Stimulated activated CD4-positive, alpha-beta T cell treated with anti-CD3 and anti-CD28 coated beads, Interleukin-2, amount 100 ng/mL, for 4 hours (primary cell): ENCODE measurements around the gene FAM168A.

ENCODE experiments used
- DNase-seq: peaks from one replicate; pipeline ENCODE4 v3.0.0-alpha.2; 2020; ENCODE audit warnings: low read depth

The FAM168A gene

GRCh38 chr11:73426219-73426850 is 171.6 kb downstream of the FAM168A start:
- no peak for DNase-seq

GRCh38 chr11:73425108-73425507 is 172.8 kb downstream of the FAM168A start:
- no peak for DNase-seq

DNA sequence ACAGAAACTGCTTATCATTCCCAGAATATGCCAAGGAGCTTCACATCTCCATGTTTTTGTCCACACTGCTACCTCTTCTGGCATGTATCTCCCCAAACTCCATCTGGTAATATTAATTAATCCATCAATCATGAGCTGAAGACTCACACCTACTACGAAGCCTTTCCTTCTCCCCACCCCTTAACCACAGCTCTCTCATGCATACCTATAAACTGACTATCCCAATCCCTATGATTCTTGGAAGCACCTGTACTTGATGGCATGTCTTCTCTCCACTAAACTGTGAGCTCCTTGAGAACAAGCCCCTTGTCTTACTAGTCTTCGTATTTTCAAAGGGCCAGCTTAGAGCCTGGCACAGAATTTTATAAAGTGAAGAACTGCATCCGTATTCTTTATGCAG is 174.4 kb downstream of the FAM168A start:
- DNase-seq, result no peak

- DNase-seq, result no peak
These were observed 175.0 kb downstream of the FAM168A start for GRCh38 chr11:73422886-73423285.

DNA sequence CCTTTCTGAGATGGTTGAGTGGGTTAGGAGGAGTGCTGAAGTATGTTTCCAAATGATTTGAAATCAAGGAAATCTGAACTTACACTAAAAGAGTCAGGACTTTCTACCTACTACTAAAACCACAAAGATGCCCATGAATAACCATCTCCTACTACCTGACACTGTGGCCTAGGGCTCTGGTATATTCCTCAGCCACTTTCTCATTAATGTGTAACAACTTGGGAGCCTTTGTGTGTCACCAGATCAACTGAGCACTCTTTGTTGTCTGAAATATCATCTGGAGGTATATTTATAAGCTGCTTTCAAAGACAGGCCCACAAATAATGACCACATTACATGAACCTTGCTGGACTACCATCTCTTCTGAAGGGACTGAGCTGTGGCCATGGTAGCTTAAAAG is 177.8 kb downstream of the FAM168A start:
- no peak for DNase-seq

DNA sequence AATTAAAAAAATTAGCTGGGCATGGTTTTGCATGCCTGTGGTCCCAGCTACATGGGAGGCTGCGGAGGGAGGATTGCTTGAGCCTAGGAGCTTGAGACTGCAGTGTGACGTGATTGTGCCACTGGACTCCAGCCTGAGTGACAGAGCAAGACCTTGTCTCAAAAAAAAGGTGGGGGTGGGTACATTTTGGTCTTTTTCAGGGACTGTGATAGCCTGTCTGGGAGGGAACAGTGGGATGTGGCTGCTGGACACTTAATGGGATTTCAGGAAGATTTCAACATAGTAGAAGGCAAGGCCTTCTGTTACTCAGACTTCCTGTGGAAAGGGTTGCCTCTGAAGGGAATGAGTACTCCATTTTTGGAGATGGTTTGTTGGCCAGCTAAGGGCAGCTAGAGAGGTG is 181.1 kb downstream of the FAM168A start:
- no peak for DNase-seq

DNA sequence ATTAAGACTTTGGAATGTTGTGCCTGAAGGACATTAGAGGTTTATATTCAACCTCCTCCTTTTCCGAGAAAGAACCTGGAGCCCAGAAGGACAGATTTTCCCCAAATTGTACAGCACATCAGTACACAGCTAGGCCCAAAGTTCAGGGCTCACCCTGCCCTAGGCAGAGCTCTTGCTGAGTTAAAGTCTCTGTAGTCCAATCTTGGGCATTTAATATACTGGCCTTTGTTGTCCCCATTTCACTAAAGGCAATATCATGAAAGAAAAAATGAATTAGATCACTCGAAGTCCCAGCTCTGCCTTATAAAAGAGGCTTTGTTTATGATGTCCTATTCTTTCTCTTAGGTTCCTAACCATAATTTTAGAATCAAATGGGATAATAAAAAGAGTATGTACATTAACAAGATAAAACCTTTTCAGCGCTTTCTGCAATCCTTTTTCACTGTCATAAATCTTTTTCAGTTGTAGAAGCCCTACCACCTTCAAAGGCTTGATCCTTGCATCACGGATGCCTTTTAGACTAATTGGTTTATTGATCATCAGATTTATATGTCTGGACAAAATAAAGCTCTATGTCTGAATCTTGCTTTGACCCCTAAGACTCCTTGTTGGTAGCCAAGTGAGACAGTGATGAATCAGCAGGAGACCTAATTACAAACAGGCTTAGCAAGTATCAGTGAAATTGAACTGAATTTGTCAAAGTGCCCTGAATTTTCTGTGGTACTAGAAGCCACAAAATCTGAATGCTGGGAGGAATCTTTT is 181.9 kb downstream of the FAM168A start:
- DNase-seq, result no peak

DNA sequence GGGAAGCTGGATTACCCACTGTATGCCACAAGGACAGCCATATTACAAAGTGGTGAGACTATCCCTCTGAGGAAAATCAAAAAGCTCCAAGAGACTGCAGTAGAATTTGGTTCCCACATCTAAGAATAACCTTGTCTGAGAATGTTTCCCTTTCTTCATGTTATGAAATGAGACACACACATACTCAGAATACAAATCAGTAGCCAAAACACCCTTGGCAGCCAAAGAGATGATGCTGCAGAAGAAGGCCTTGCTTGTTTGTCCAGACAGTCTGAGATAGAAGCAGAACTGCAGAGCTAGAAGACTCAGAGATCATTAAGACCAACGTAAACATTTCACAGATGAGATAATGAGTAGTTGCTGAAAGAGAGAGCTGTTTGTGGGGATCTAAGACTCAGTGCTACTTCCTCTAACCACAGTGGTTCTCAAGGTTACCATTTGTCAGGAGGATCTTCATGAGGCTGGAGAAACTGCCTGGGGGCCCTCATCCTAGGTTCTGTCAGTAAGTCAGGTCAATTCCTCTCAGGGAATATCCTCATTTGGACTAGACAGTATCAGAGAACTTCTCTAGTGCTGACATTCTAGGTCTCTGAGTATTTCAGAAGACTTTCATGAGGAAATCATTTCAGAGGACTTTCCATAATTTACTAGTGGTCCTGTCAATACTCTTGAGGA is 182.8 kb downstream of the FAM168A start:
- no peak for DNase-seq

DNA sequence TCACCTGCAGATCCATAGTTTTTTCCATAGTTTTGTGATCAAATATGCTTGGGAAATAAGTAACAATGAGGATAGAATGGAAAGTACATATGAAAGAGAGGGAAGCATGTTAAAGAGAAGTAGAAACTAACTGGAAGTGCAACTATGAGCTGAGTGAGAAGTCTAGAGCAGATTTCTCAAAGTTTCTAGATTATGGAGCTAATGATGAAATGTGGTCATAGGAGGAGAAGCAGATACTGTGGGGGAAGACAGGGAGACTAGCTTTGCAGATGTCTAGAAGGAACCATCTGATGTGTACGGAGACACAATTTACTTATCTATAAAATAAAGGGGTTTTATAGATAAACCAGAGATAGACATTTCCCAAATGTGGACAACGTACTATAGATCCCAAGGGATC is 184.7 kb downstream of the FAM168A start:
- no peak for DNase-seq

GRCh38 chr11:73412308-73412707 is 185.6 kb downstream of the FAM168A start:
- DNase-seq, result no peak

- no peak for DNase-seq
These were observed 186.9 kb downstream of the FAM168A start for GRCh38 chr11:73411031-73411430.

DNA sequence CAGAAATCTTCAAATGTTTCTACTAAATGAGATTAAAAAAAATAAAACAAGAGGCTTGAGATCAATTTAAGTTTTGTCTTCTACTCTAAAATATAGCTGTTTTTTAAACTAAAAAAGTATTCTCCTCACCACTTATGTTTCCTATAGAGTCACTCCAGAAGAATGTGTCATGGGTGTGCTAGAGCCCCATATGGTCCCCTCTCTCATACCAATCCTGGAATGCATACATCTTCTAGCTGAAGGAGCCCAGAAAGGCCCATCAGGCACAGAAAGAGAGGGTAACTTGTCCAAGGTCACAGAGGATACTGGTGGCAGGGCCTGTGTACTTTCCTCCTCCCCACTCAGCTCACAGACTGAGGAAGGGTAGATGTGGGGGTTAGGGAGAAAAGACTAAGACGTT is 187.3 kb downstream of the FAM168A start:
- no peak for DNase-seq

DNA sequence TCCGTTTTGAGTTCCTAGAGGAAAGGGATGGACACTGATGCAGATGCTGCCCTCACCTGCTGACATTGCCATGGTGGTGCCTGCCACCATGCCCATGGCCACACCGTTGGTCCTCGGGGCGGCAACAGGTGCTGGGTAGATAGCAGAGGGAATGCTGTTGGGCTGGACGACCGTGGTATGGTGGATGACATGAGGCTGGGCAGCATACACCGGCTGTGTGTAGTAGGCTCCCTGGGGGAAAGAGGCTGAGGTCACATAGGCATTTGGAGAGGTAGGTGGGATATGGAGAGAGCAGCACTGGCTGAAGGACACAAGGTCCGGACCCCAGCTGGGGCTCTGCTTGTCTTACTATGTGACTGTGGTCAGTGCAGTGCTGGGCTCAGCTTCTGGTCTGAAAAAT is 188.5 kb downstream of the FAM168A start:
- DNase-seq, result no peak

GRCh38 chr11:73406619-73407018 is 191.3 kb downstream of the FAM168A start:
- no peak for DNase-seq

- no peak for DNase-seq
These were observed 191.8 kb downstream of the FAM168A start for GRCh38 chr11:73406131-73406530.

GRCh38 chr11:73405146-73405510 is 192.8 kb downstream of the FAM168A start:
- DNase-seq, result no peak

GRCh38 chr11:73404506-73405145 is 193.3 kb downstream of the FAM168A start:
- DNase-seq, result no peak

- DNase-seq, result no peak
These were observed 193.9 kb downstream of the FAM168A start for GRCh38 chr11:73404048-73404447.

GRCh38 chr11:73403541-73403940 is 194.4 kb downstream of the FAM168A start:
- DNase-seq, result no peak

GRCh38 chr11:73402834-73403185 is 195.1 kb downstream of the FAM168A start:
- DNase-seq, result no peak

GRCh38 chr11:73401924-73402833 is 195.7 kb downstream of the FAM168A start:
- no peak for DNase-seq
